ENCODE measurements around the gene LAMP1.

DNA sequence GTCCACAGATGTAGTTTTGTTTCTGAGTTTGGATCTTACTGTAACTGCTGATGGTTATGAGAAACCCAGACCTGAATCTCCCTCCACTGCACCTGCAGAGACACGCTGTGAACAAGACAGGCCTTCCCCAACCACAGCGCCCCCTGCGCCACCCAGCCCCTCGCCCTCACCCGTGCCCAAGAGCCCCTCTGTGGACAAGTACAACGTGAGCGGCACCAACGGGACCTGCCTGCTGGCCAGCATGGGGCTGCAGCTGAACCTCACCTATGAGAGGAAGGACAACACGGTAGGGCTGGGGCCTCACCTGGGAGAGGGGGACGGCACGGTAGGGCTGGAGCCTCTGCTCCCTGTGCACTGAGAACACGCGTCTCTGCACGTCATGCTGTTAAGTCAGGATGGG is 22.3 kb downstream of the LAMP1 start:
- TF ChIP-seq POLR2A (IDR thresholded peaks at IDR 0.05): no peak
- TF ChIP-seq, protein P1, sequence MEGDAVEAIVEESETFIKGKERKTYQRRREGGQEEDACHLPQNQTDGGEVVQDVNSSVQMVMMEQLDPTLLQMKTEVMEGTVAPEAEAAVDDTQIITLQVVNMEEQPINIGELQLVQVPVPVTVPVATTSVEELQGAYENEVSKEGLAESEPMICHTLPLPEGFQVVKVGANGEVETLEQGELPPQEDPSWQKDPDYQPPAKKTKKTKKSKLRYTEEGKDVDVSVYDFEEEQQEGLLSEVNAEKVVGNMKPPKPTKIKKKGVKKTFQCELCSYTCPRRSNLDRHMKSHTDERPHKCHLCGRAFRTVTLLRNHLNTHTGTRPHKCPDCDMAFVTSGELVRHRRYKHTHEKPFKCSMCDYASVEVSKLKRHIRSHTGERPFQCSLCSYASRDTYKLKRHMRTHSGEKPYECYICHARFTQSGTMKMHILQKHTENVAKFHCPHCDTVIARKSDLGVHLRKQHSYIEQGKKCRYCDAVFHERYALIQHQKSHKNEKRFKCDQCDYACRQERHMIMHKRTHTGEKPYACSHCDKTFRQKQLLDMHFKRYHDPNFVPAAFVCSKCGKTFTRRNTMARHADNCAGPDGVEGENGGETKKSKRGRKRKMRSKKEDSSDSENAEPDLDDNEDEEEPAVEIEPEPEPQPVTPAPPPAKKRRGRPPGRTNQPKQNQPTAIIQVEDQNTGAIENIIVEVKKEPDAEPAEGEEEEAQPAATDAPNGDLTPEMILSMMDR (IDR thresholded peaks at IDR 0.05): no peak

Data from right lobe of liver (tissue), 4 donors.